ENCODE data around the gene CMPK1. TPM values are rescaled to one million over a fixed set of nuclear protein-coding genes. Genes with fewer than 3 reads are reported as not detected.

Gene CMPK1
- total and polyA plus RNA-seq, 2 of the 4 experiments (the other 2 are of a cell fraction), result 23.1 to 31.9 TPM

DNA sequence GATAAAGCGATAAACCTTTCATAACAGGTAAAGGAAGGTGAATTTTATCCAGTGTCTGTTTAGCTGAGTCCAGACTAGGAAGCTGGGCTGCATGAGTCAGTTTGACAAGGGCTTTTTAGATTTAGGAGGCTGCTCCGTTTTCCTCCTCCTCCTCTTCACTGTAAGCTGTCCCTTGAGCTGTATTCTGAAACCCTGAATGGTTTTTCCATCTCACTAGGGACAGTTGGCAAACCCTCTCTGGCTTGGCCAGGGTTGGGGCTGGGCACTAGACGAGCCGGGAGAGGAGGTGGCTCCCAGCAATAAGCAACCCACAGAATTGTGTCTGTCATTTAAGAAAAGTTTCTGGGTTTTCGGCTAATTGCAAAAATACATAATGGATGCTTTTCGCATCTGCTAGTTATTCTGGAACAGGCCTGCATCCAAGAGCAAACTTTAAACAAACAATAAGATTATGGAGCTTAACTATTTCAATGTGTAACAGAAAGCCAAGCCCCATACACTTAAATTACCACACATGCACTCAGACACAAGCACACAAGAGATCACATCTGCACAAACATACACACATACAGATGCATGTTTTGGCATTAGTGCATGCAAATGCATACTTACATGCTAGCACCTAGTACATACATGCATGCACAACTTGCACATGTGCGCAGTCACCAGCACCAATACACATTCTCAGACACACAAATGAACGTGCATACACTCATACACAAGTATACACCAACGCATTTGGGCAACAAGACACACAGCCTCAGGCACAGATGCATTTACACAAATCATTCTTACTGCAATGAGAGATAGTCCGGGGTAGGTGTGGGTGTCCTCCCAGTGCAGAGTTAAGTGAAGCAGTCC lies 54.7 kb downstream of the CMPK1 start (continued):
- TF ChIP-seq, protein P1, sequence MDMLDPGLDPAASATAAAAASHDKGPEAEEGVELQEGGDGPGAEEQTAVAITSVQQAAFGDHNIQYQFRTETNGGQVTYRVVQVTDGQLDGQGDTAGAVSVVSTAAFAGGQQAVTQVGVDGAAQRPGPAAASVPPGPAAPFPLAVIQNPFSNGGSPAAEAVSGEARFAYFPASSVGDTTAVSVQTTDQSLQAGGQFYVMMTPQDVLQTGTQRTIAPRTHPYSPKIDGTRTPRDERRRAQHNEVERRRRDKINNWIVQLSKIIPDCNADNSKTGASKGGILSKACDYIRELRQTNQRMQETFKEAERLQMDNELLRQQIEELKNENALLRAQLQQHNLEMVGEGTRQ (IDR thresholded peaks at IDR 0.05; ENCODE audit: low read depth, low read length), result no peak

DNA sequence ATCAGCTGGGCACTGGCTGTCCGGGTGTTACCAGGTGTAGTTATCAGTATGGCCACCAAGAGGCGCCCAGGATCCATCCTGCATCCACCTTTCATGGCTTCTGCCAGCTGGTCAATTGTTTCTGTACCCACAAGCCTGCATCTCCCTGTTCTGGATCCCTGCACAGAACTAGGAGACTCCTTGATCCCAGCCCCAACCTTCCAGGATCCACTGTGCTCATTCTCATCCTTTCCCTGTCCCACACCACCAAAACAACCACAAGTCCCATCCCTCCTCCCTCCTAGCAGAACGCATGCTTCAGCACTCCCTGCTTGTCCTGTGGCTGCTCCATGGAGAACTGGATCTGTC lies 55.3 kb downstream of the CMPK1 start:
- Histone ChIP-seq H3K4me3 (ENCODE audit: insufficient read depth, low read depth, low read length) (no peak overlapping the region), H2BK5ac (ENCODE audit: low read depth, low read length, poor library complexity, severe bottlenecking) (no peak overlapping the region), H3K4me2 (ENCODE audit: low read depth, low read length) (no peak overlapping the region), H2AK9ac (replicated peaks; ENCODE audit: low read depth, low read length, poor library complexity) (peak overlapping the region; percentile 56), H4K5ac (ENCODE audit: low read depth, low read length) (no peak overlapping the region), H4K20me1 (ENCODE audit: insufficient read depth, low read length) (peaks cover 8% of the 10 kb centered on the region; the same call in 1 of the 2 replicates), H3K9me3 (ENCODE audit: control insufficient read depth, insufficient read depth, low read length) (no peaks in the 10 kb centered on the region), H3K56ac (ENCODE audit: extremely low read depth, insufficient read depth, low read length) (no peak overlapping the region), H3K9me1 (ENCODE audit: insufficient read depth, low read length) (no peaks in the 10 kb centered on the region), H2AK5ac (ENCODE audit: low read depth, low read length) (no peak overlapping the region), H3K27me3 (ENCODE audit: control insufficient read depth, insufficient read depth, low read length) (no peaks in the 10 kb centered on the region; the same call in 1 of the 2 replicates), H2BK20ac (ENCODE audit: low read depth, low read length) (no peak overlapping the region), H2AFZ (replicated peaks; ENCODE audit: low read length, poor library complexity) (peak overlapping the region; percentile 60), H3K9ac (ENCODE audit: low read depth, low read length) (no peak overlapping the region), H3K27ac (ENCODE audit: insufficient read depth, low read length) (no peak overlapping the region), H2BK15ac (ENCODE audit: low read depth, low read length) (no peak overlapping the region), H3K79me1 (ENCODE audit: low read depth in 1 of 2, low read length in 2 of 2) (no peaks in the 10 kb centered on the region), H2BK120ac (ENCODE audit: low read depth, low read length) (no peak overlapping the region), H3K14ac (replicated peaks; ENCODE audit: low read depth, low read length) (no peak overlapping the region), H4K8ac (ENCODE audit: low read depth in 2 of 2, low read length in 2 of 2) (no peak overlapping the region), H3K36me3 (ENCODE audit: control insufficient read depth, insufficient read depth, low read length) (no peaks in the 10 kb centered on the region), H4K91ac (ENCODE audit: insufficient read depth, low read depth, low read length) (no peak overlapping the region), H3K4me1 (ENCODE audit: control insufficient read depth, insufficient read depth, low read length) (peaks cover 2% of the 10 kb centered on the region; the same call in 1 of the 2 replicates), H3K18ac (ENCODE audit: low read depth, low read length) (no peak overlapping the region), H3K4ac (ENCODE audit: low read depth, low read length) (no peak overlapping the region), H3K23ac (ENCODE audit: low read depth, low read length) (no peak overlapping the region)
- TF ChIP-seq, protein P1 (IDR thresholded peaks at IDR 0.05; ENCODE audit: low read depth, low read length), result no peak
- TF ChIP-seq CHD1 (IDR thresholded peaks at IDR 0.05; ENCODE audit: low read depth, low read length), result no peak
- TF ChIP-seq, protein P2, sequence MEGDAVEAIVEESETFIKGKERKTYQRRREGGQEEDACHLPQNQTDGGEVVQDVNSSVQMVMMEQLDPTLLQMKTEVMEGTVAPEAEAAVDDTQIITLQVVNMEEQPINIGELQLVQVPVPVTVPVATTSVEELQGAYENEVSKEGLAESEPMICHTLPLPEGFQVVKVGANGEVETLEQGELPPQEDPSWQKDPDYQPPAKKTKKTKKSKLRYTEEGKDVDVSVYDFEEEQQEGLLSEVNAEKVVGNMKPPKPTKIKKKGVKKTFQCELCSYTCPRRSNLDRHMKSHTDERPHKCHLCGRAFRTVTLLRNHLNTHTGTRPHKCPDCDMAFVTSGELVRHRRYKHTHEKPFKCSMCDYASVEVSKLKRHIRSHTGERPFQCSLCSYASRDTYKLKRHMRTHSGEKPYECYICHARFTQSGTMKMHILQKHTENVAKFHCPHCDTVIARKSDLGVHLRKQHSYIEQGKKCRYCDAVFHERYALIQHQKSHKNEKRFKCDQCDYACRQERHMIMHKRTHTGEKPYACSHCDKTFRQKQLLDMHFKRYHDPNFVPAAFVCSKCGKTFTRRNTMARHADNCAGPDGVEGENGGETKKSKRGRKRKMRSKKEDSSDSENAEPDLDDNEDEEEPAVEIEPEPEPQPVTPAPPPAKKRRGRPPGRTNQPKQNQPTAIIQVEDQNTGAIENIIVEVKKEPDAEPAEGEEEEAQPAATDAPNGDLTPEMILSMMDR (conservative IDR thresholded peaks at IDR 0.05; ENCODE audit: low read depth, low read length), result peak; percentile 90
- TF ChIP-seq BHLHE40 (IDR thresholded peaks at IDR 0.05; ENCODE audit: low read depth, low read length), result 0 out of 2 replicates have a peak, but pooled peaks have one; percentile 4
- TF ChIP-seq SMC3 (IDR thresholded peaks at IDR 0.05; ENCODE audit: low read depth, low read length), result peak; percentile 87
- TF ChIP-seq RAD21 (IDR thresholded peaks at IDR 0.05; ENCODE audit: low read length), result peak; percentile 96
- TF ChIP-seq RFX5 (IDR thresholded peaks at IDR 0.05; ENCODE audit: low read depth, low read length), result no peak
- dilution Hi-C loops (cut with HindIII; ENCODE audit: low sequenced_read_pairs, unreplicated experiment), result no loop called here
- 82% methylated on average over 1 of the region's 3 CpGs; no CpG with 5 or more reads in 1 of the 2 experiments for WGBS, 2 experiments (ENCODE audit: extremely low coverage in 2 of 2, insufficient read length in 1 of 2)
- CTCF ChIA-PET, result interaction anchor here (0.6 to 2.4 kb wide), 21 partner anchors 11 to 337 kb away, joined by 3 to 13 read pairs (median 5); partner anchors contain the start of gene FOXD2
- peak; percentile 91 for ATAC-seq (ENCODE audit: low read depth)
- in situ Hi-C loops (cut with MboI; ENCODE audit: low sequenced_read_pairs), result loop anchor here (5.0 kb wide), 1 partner anchor 33 kb away; no protein-coding TSS in a partner anchor
- intact Hi-C loops (cut with micrococcal nuclease), result loop anchor here (1.0 to 2.0 kb wide), 5 partner anchors 35 to 337 kb away; no protein-coding TSS in a partner anchor
- DNase-seq, result peak; percentile 67
- BruUV-seq (replicated peaks), result no TSS peak
- POLR2A ChIA-PET (ENCODE audit: unreplicated experiment), result no interaction called here
